Stimulated activated CD4-positive, alpha-beta T cell treated with anti-CD3 and anti-CD28 coated beads, Interleukin-12 subunit alpha, Interleukin-12 subunit beta, amount 100 ng/mL, for 24 hours (primary cell): ENCODE data around the gene LSG1.
A peak's percentile ranks its signal among the peaks of the same experiment; 100 is the strongest.

Experiments
- DNase-seq, 2 experiments: peaks; one replicate each; pipeline ENCODE4 v3.0.0-alpha.2; 2020; ENCODE audit warnings: low read depth in 2 of 2

Gene LSG1

DNA sequence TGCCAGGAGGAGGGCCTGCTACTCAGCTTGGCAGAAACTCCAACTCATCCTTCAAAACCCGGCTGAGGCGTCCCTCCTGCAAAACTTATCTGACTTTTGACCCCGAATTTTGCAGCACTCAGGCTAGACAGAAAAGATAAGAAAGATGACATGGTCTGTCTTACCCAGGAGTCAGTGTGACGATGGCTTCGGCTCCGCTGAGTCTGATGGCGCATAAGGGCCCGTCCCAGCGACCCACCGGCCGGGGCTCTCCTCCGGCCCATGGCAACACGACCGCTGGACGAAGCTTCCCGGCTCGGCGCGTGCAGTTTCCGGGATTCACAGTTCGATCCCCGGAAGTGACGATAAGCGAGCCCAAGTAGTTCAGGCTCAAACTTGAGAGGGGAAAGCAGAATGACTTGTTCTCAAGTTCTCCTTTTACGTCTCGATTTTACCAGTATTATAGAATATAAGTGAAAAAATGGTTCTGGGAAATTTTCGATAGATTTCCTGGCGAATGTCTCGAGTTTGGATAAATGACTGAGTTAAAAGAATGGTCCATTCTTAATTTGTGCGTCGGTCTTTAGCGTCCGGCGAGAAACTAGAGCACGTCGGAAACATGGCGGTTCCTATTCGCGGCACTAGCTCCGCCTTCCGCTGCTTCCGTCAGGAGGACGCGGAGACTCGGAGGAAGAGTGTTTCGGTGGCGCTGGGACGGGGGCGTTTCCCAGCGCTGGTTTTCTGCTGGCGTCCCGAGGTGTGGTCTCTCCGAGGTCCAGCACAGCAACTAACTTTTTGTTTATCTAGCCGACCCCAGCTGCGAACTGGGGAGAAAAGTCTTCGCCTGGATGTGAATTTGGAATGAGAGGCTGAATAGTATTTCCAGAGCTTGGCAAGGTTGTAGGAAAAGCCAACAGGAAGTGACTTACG is at the start of gene LSG1:
TSS of gene LSG1 (minus strand) at position 292 of the 909 bp plus-strand sequence. CDS start at position 263, 29 bp downstream.
- peak; percentile 76 to 85 for DNase-seq

DNA sequence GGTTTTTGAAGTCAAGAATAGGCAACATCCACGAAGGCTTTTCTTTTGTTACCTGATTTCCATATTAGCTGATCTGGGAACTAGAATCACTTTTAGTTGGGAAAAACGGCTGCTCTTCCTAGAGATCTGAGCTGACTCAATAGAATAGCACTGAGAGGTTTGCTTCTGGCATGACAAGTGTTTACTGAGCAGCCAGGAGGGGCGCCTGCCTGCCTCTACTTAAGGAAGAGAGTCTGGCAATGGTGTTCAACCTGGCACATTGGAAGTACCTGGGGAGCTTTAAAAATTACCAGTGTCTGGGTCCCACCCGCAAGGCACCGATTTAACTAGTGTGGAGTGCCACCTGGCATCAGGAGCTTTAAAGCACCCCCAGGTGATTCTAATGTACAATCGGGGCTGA is 48.1 kb upstream of the LSG1 start:
- no peak for DNase-seq

DNA sequence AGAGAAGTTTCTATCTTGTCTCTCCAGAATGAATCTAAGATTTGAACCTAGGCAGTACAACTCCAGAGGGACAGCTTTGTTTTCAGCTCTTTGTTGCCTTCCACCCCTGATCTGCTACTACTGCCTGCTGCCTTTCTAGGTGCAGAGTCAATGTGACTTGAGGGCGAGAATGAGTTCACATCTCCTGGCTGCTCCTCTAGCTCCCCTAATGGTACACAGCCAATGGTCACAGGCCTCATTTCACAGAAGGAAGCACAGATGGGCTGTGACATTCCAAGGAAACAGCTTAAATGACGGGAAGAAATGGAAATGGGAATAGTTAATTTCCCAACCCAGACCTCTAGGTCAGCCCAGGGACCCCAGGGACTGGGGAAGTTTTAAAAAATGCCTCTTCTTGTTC is 46.1 kb upstream of the LSG1 start:
- DNase-seq, result no peak

DNA sequence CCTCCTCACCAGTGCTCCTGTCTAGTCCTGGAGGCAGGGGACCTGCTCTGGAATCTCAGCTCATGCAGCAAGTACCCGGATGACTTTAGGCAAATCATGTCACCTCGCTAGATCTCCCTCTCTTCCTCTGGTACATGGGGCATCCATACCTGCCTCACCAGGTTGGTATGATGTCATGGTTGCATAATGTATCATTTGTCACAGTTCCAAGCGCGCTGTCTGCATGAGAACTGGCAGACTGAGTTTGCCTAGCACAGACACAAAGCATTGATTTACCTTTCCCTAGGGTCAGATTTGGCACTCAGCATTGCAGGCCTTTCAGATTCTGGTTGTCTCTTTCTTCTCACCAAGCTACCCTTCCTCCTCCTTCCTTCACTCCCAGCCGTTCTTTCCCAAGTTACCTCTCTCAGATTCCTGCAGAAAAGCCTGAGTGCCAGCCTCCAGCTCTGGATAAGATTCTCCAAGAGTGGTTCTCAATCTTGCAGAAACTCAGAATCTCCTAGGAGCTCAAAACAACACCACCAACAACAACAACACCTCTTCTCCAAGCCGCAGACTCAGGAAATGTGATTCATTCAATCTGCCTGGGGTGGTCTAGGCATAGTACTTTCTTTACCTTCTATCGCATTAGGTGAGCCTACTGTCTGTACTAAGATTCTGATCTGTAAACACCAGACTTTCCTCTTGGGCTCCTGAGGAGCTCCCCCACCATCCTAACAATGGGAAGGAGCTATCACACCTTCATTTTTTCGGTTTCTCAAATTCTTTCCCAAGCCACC is 43.2 kb upstream of the LSG1 start:
- no peak for DNase-seq

DNA sequence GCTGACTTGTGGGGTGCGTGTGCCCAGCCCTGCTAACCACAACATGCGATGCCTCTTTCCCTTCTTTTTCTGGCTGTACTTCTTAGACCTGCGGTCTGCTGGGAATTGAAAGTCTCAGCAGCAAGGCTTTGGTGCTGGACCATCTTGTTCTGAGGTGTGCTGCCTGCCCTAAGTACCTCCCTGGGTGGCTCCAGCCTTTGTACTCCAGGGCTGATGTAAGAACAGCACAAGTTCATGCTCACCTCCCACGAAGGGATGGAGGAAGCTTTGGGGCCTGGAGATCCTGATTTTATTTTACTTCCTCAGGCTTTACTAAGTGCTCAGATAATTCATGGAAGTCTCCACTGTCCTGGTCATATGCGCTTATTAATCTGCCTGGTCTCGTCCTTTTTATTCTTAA is 42.6 kb upstream of the LSG1 start:
- DNase-seq, result no peak

DNA sequence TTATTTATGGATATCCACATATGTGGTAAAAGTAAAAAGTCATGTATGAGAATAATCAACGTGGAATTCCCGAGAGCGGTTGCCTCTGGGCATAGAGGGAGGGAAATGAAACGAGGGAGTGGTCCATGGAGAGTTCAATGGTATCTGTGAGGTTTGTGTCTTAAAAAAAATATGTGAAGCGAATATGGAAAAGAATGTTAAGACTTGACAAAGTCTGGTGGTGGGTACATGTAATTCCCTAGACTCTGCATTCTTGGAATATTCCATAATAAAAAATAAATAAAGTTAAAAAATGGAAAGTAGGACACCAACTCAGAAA is 42.1 kb upstream of the LSG1 start:
- no peak for DNase-seq

DNA sequence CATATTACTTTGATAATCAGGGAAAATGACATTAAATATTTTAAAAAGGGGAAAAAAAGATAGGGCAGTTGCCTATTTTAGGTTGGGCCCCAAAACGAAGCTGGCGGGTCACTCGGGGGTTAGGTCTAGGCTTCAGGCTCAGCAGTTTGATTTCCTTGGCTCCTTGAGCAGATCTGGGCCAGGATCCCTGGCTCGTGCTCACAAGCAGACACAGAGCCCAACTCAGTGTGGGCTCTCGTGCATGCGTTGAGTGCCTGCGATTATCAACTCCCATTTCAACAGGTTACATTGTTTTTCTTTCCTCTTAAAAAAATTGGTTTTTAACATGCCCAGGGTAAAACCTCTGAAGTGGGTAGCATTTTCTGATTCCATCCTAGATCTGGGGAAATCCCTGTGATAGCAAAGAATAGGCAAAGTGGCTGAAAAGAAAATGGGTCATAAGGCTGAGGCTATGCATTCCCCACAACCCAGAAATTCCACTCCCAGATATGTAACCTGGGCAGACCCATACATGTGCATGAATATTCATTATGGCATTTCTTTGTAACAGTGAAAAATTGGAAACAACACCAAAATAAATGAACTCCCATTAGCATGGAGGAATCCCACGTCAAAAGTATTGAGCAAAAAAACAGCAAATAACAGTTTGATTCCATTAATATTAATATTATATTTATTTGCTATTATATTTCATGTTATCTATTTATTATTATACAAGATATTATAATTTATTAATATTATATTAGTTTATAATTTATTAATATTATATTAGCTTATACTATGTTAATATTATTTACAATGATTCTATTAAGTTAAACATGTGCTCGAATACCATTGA is 41.5 kb upstream of the LSG1 start:
- no peak for DNase-seq

DNA sequence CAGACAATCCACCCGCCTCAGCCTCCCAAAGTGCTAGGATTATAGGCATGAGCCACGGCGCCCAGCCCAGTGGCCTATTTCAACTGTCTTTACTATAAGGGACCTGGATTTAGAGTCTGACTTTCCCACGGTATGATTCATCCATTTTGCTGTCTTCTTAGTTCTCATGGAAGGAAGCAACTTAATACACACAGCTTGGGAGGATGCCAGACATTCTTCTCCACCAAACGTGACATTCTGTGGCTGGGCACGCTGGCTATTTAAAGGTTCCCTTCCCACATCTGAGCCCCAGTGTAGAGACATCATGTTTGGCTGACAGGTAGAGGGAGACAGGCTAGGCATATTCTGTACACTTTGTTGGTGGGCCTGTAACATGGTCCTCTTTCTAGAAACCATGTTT is 39.9 kb upstream of the LSG1 start:
- no peak for DNase-seq

DNA sequence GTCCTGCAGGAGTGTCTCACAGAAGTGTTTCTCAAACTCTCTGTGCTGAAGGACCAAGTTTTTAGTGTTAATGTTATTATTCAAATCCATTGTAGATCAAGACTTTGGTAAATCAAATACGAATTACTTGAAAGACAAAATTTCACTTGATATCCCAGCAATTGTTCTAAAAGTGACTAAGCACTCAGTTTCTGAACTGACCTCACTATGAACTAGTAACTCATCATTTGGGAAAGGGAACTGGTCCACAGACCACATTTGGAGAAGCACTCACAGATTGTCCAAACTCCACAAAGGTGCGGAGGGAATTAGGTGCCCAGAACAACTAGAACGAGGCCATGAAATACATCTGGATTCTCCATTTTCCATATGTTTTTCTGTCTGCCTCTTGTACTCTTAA is 39.3 kb upstream of the LSG1 start:
- no peak for DNase-seq

DNA sequence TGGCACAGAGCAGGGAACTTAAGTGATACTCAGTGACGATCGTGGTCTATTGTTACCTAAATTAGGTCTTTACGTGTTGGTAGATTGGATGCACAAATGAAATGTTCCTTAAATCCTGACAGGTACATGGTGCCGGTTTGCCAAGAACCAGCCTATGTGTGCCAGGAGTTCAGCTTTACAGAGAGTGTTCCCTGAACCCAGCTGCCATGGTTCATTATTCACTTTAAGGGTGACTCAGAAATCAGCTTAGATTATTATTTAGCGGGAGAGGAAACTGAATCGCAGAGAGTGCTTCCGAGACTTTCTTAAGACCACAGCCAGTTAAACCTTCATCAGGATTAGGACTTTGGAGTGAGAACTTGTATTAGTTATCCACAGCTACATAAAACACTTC is 35.2 kb upstream of the LSG1 start:
- DNase-seq, result no peak

DNA sequence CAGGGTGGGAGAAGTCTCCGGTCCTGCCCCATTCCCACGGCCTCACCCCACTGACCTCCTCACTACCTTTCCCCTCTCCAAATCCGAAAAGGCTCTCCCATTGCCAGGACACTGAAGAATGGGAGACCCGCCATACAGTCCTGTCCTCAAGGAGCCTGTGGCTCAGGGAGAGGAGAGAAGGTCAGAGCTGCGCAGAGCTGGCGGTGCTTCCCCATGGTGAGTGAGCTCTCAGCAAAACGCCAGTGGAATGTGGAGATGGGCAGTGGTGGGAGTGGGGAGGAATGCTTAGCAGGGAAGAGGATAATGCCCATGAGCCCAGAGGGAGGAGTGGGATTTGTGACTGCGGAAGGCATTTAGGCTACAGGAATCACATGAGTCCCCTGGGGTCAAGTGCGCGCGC is 33.8 kb upstream of the LSG1 start:
- DNase-seq, result no peak

DNA sequence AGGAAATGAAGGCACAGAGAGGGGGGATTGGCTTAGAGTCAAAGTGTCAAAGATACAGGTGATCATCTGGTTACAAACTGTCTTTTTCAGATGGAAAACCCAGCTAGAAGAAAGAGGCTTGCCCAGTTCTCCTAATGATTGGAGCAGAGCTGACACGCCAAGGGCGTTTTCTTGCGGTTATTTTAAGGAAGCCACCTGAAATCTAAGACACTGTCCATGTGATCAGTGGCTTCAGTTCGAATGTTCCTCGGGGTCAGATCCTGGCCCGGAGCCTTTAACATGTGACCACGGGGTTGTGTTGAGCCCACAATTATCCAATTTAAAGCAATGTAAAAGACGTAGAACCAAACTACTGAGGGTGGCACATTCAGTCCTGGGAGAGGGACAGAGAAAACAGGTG is 33.2 kb upstream of the LSG1 start:
- no peak for DNase-seq

DNA sequence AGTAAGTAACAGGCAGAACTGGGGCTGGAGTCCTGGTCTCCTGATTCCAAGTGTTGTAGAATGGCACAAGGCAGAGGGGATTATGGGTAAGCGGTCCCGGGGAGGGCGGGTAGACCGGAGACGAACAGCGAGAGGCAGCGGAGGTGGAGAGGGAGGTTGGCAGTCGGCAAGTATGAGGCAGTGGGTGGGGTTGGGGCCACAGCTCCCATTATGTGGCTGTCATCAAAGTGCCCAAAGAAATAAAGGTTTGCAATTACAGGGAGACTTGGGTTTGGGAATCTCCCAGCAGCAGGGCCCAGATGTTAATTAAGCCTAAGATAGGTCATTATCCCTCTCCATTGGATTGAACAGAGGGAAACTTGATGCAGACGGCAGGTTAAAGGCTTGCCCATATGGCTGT is 30.6 kb upstream of the LSG1 start:
- DNase-seq, result no peak

DNA sequence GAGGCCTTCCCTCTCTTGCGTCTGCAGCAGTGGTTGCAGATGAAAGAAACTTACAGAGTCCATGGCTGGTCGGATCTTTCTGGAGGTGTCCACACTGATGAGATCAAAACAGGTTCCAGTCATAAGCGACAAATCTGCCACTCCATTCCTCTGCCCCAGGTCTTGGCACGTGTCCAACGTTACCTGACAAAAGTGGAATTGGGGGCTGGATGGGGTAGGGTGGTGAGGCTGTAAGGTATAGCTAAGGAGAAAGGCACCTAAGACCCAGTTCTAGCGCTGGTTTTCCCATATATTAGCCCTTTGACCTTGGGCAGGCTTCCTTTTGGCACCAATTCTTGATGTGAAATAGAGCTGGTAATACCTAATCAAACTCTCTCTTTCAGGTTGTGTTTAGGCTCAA is 24.7 kb upstream of the LSG1 start:
- no peak for DNase-seq

DNA sequence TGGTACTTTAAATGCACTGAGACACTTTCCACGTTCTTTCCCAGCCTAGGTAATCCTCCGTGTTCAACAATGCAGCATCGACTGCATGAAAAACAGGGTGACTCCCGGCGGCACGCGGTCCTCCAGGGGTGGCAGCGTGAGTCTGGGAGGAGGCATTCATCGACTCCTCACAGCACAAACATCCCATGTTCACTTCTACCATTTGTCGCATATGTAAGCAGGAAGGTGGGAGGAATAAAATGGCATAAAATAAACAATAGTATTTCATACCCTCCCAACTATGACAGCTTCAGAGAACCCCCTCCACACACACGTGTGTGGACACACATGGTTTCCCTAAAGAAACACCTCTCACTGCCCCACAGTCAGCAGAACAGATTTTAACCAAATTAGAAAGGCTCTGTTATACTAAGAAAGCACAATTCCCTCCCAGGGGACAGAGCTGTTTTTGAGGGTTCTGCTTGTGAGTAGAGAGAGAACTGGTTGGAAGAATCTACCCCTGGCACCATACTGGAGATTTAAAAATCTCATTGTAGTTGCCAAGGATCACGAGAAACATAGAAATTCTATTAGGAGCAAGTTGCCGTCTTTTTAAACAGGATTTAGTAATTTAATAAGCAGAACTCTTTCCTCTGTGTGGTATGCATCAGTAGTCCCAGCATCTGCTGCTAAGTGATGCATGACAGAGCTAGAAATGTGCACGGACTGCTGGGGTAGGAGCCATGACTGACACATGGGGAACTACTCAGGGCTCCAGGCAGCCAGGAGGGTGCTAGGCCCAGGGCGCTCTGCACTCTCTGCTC is 19.7 kb upstream of the LSG1 start:
- no peak for DNase-seq

DNA sequence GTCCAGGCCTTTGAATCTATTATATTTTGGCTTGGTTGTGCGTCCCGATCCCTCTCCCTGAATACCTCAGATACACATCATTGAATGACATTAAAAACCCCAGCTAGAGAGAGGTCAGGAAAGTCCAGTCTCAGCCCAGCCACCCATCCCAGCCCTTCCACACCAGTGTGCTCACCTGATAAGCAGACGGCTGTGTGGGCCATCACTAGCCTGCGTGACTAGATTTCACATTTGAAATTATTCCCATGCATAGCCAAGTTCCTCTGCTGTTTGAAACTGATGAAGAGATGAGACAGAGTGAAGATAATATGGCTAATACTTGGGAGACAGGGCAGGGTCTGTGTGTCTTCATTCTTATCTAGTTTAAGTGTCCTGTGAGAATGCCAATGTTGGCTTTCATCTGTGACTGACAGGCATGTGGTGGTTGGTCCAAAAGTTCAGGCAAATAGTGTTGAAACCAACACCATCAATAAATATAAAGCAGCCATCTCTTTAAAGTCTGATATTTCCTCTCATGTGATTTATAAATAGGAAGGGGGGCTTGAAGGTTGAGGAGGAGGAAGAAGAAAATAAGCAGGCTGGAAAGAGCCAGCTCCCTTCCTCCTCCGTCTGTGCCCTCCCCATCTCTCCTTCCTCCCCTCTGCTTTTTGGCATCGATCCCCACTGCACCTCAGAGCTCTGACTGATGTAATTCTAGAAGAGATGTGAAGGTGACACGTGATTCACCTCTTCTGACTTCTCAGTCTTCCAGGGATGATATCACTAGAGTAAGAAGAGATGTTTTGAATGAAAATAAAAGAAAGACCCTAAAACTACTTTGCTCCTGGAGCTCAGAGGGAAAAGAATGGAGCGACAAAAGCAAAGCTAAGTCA is 18.7 kb upstream of the LSG1 start:
- no peak for DNase-seq

DNA sequence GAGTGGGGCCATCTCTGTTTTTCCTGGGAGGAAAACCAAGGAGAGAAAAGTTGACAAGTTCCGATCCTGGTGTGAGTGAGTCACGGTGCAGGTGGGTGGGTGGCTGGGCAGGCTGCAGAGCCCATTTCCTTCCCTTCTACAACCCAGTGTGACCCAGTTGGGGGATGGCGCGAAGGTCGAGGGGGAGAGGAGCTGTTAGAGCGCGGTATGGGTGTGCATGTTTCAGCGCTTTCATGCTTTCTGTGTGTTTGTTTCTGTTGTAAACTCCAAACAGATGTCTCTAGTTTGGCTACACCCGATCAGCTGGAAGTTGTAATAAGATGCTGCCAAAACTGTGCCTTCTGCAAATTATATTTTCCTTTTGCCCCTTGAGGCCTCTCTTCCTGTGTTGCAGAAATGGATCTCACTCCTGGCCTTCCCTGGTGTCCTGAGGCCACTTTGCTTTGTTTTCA is 17.5 kb upstream of the LSG1 start:
- DNase-seq, result peak in 1 of 2 experiments; percentile 6

DNA sequence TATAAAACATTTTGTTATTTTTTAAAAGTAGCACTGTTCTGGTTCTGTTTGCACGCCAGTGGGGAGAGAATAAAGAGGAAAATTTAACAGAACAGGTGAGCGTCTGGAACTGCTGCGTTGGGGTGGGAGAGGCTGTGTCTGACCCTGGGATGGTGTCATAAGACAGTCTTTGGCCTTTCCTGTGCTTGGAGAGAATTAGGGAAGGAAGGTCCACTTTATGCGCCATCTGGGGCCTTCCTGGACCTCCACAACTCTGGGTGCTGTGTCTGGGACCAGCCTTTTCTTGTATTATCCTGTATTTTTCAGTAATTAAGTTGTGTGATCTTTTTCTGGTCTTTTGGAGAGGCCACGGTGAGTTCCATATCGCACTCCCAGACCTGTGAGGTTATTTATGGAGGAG is 17.0 kb upstream of the LSG1 start:
- DNase-seq, result no peak

DNA sequence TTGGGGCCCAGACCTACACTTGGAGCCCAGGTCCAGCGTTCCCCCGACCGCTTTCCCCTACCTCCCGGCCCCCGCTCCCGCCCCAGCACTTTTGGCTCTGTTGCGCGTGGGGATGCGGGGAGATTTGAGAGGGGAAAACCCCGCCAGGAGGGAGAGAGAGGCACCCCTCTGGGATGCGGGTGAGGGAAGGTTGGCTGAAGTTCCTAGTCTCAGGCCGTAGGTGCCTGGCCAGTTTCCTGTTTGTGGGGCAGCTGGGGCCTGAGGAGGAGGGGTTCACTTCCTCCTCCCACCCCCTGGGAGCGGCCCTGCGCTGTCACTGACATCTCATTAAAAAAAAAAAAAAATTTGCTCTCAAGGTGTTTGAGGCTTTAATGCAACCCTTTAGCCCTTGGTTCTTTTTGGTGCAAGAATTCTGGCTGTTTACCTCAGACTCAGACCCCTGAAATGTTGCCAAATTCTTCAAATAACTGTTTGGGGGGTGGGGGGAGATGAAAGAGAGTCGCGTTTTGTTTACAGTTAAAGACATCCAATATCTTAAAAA is 16.3 kb upstream of the LSG1 start:
- peak in 1 of 2 experiments; percentile 6 for DNase-seq

DNA sequence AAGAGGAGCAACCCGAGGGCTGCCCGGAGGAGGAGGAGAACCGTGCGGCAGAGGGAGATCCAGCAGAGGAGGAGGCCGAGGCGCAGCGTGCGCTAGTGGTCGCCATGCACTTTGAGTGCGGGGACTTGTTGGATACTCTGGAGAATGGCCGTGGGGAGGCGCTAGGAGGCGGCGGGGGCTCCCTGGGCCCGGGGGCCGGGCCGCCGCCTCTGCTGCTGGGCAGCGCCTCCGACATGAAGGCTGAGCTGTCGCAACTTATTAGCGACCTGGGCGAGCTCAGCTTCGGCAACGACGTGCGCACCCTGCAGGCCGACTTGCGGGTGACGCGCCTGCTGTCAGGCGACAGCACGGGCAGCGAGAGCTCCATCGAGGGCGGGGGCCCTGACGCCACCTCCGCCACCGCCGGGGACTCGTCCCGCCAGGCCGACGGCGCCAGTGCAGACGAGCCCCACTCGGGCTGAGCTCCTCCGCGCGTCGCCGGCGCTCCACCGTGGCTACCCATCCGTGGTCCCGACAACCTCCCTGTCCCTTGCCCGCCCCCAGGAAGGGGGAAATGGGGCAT is 15.7 kb upstream of the LSG1 start:
- DNase-seq, result peak; percentile 51 to 75
